ENCODE results near the gene PID1. TPM values are rescaled to one million over a fixed set of nuclear protein-coding genes. Genes with fewer than 3 reads are reported as not detected.

The PID1 gene
- total RNA-seq, 2 donors from 2014 or later = not detected

GRCh38 chr2:229273723-229274338 is 2.7 kb upstream of the PID1 start:
- Mint-ChIP-seq H3K36me3 (no peaks in the 10 kb centered on the region), H3K9me3 (no peaks in the 10 kb centered on the region), H3K4me3 (no peak overlapping the region), H3K27ac (no peak overlapping the region), H3K27me3 (peaks cover 8 to 14% of the 10 kb centered on the region in 2 donors), H3K4me1 (ENCODE audit: low read depth in 2 of 2) (no peaks in the 10 kb centered on the region)
- DNase-seq (ENCODE audit: low spot score) (no peak), ATAC-seq (no peak)

DNA sequence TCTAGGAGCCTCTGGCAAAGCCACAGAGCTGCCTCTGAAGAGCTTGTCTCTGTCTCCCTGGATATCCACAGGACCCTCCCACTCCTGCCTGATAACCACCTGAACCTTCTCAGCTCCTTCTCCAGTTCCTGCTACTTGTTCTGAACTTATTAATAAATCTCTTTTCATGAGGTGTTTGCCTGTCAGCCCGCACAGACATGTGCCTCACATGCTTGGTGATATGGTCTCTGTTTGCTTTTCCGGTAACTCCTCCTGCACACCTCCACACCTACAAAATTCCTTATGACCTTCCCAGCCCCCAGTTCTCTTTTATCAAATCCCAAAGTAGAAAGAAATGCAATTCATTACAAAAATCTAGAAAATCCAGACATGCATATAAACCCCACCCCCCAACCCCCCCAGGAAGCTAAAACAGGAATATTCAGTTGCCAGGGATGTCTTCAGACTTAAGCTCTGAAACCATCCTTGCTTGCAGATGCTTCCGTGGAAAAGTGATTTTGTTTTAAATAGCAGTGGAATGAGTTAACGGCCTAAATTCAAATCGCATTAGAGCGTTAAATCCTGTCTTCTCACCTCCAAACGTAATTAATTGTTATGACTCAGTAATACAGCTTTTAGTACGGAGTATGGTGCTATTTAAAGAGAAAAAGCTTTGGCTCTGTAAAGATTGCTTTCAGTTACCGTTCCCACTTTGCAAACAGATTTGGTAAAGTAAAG is 2.1 kb upstream of the PID1 start:
- Mint-ChIP-seq H3K36me3 (no peaks in the 10 kb centered on the region), H3K4me1 (ENCODE audit: low read depth in 2 of 2) (no peaks in the 10 kb centered on the region), H3K27me3 (peaks cover 11 to 20% of the 10 kb centered on the region in 2 donors), H3K9me3 (no peaks in the 10 kb centered on the region), H3K27ac (no peak overlapping the region), H3K4me3 (no peak overlapping the region)
- DNase-seq (ENCODE audit: low spot score) = no peak
- ATAC-seq = no peak

- Mint-ChIP-seq H3K27me3 (peaks cover 11 to 20% of the 10 kb centered on the region in 2 donors), H3K27ac (no peak overlapping the region), H3K9me3 (no peaks in the 10 kb centered on the region), H3K36me3 (no peaks in the 10 kb centered on the region), H3K4me3 (no peak overlapping the region), H3K4me1 (ENCODE audit: low read depth in 2 of 2) (no peaks in the 10 kb centered on the region)
- ATAC-seq (no peak), DNase-seq (ENCODE audit: low spot score) (no peak)
Observed at GRCh38 chr2:229269941-229270340, 1.1 kb downstream of the PID1 start.

DNA sequence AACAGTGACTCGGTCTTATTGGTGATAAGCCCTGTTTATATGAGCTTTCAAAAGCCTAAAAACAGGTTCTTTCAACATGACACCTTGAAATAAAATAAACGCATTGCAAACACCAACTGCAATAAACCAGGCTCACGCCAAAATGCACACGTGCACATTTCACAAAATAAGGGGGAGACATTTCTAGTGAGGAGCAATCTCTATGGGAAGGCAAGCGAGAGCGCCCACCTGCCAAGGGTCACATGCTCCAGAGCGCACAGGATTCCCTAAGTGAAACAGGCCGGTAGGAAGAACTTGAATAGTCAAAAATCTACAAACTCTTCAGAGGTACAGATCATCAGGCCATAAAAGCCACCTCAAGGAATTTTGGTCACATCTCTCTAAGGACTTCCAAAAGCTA is 1.9 kb downstream of the PID1 start:
- H3K4me3 Mint-ChIP-seq = no peak overlapping the region
- H3K27me3 Mint-ChIP-seq = peaks cover 11 to 20% of the 10 kb centered on the region in 2 donors
- H3K36me3 Mint-ChIP-seq = no peaks in the 10 kb centered on the region
- H3K4me1 Mint-ChIP-seq (ENCODE audit: low read depth in 2 of 2) = no peaks in the 10 kb centered on the region
- no peak overlapping the region for H3K27ac Mint-ChIP-seq
- DNase-seq (ENCODE audit: low spot score) (no peak), ATAC-seq (no peak)
- H3K9me3 Mint-ChIP-seq = peaks cover 2% of the 10 kb centered on the region

DNA sequence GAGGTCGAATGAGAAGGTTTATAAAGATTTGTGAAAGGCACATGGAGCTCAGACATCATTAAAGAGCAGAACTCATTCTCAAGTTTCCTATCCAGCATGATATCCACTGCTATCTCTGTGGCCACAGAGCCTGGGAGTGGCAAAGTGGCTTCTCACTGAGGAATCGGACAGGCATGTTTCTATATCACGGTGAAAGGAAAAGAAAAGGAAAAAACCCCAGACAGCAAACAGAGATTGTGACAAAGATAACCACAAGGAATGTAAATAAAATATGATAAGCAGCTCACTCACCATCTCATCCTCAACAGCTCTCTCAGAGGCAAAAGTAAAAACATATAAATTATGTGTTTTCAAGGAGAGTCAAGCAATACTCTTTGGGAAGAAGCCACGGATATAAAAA is 2.5 kb downstream of the PID1 start:
- DNase-seq (ENCODE audit: low spot score) = no peak
- Mint-ChIP-seq H3K4me1 (ENCODE audit: low read depth in 2 of 2) (no peaks in the 10 kb centered on the region), H3K4me3 (no peak overlapping the region), H3K9me3 (peaks cover 4% of the 10 kb centered on the region), H3K36me3 (no peaks in the 10 kb centered on the region), H3K27ac (no peak overlapping the region), H3K27me3 (peaks cover 11 to 20% of the 10 kb centered on the region in 2 donors)
- no peak for ATAC-seq

GRCh38 chr2:229267080-229267479 is 4.0 kb downstream of the PID1 start:
- H3K4me3 Mint-ChIP-seq = no peak overlapping the region
- H3K27ac Mint-ChIP-seq = no peak overlapping the region
- DNase-seq (ENCODE audit: low spot score) = no peak
- H3K27me3 Mint-ChIP-seq = peaks cover 5 to 16% of the 10 kb centered on the region in 2 donors
- ATAC-seq = no peak
- H3K36me3 Mint-ChIP-seq = no peaks in the 10 kb centered on the region
- H3K4me1 Mint-ChIP-seq (ENCODE audit: low read depth in 2 of 2) = no peaks in the 10 kb centered on the region
- peaks cover 4% of the 10 kb centered on the region for H3K9me3 Mint-ChIP-seq

DNA sequence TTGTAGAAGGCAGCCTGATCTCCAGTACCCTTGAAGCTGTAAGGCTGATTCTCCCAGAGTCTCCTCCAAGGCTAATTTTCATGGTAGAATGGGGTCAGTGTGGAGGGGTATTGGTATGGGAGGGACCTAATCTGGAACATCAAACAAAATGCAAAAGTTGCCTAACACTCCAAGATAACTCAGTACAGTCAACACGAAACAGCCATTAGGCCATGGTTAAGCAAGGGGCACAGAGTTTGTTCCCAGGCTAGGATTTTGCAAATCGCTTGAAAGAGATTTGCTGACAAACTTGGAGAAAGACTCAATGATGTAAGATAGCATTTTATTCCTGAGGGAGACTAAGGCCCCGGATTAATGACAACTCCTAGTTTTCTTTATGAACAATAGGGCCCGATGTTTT is 5.4 kb downstream of the PID1 start:
- Mint-ChIP-seq H3K4me1 (ENCODE audit: low read depth in 2 of 2) (no peaks in the 10 kb centered on the region), H3K9me3 (peaks cover 4% of the 10 kb centered on the region), H3K4me3 (no peak overlapping the region), H3K27me3 (peaks cover 2 to 10% of the 10 kb centered on the region in 2 donors), H3K27ac (no peak overlapping the region), H3K36me3 (no peaks in the 10 kb centered on the region)
- DNase-seq (ENCODE audit: low spot score) = no peak
- ATAC-seq = no peak

- Mint-ChIP-seq H3K9me3 (peaks cover 6% of the 10 kb centered on the region), H3K27ac (no peak overlapping the region)
- ATAC-seq = no peak
Observed at GRCh38 chr2:229261599-229261998, 9.5 kb downstream of the PID1 start.

DNA sequence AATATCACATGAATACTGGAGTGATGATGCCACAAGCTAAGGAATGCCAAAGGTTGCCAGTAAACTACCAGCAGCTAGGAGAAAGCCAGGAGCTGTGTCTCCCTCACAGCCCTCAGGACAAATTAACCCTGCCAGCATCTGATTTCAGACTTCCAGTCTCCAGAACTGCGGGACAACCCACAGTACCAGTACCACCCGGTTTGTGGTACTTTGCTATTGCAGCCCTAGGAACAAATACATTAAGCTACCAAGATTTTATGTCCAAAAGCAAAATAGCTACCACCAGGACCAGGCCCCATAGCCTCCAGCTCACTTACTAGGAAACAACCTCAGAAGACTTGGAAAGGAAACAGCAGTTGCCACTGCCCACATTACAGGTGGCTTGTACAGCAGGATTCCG is 10.0 kb downstream of the PID1 start:
- no peak for DNase-seq (ENCODE audit: low spot score)
- Mint-ChIP-seq H3K27me3 (no peaks in the 10 kb centered on the region), H3K27ac (no peak overlapping the region), H3K9me3 (peaks cover 6% of the 10 kb centered on the region), H3K4me3 (no peak overlapping the region), H3K36me3 (no peaks in the 10 kb centered on the region), H3K4me1 (ENCODE audit: low read depth in 2 of 2) (no peaks in the 10 kb centered on the region)
- ATAC-seq = no peak

More at GRCh38 chr2:229261599-229261998, 9.5 kb downstream of the PID1 start:
- DNase-seq (ENCODE audit: low spot score) = no peak
- H3K4me1 Mint-ChIP-seq (ENCODE audit: low read depth in 2 of 2) = no peaks in the 10 kb centered on the region
- no peaks in the 10 kb centered on the region for H3K36me3 Mint-ChIP-seq
- no peak overlapping the region for H3K4me3 Mint-ChIP-seq
- no peaks in the 10 kb centered on the region for H3K27me3 Mint-ChIP-seq

DNA sequence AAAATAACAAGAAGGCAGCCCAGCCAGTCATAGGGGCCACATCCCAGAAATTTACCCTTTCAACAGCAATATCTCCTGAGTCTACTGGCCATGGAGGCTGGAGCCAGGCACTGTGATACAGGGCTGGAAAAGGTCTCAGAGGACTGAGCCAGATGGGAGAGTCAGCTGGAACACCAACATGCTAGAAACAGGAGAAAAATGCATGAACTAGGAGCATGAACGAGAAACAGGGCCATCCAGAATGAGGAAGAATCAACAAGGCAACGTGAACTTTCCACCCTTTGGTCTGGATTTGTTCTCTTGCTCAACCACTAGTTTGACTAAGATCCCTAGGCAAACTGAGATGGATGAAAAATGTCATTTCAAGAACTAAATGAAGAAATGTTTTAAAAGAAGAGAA is 13.1 kb downstream of the PID1 start:
- Mint-ChIP-seq H3K36me3 (no peaks in the 10 kb centered on the region), H3K27me3 (no peaks in the 10 kb centered on the region), H3K27ac (no peak overlapping the region), H3K4me3 (no peak overlapping the region), H3K9me3 (peaks cover 5% of the 10 kb centered on the region), H3K4me1 (ENCODE audit: low read depth in 2 of 2) (no peaks in the 10 kb centered on the region)
- ATAC-seq = no peak
- DNase-seq (ENCODE audit: low spot score) = no peak

DNA sequence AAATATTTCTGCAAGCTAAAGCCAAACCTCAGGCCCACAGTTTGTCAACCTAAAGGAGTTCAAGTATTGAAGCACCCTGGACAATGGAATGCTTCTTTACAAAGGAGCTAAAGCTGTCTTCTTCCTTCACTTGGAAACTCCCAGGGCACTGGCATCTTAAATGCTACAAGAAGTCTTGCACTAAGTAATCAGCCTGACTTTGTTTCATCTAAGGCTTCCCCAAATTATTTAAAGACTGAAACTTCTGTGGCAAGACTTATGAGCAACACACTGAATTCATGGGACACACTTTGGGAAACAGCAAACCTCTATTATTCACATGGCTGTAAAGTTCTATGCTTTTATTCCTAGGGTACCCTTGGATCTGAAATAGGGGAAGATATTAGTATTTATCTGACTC is 14.7 kb downstream of the PID1 start:
- H3K4me1 Mint-ChIP-seq (ENCODE audit: low read depth in 2 of 2) = no peaks in the 10 kb centered on the region
- no peaks in the 10 kb centered on the region for H3K36me3 Mint-ChIP-seq
- no peak overlapping the region for H3K27ac Mint-ChIP-seq
- no peak overlapping the region for H3K4me3 Mint-ChIP-seq
- ATAC-seq (no peak), DNase-seq (ENCODE audit: low spot score) (no peak)
- no peaks in the 10 kb centered on the region for H3K27me3 Mint-ChIP-seq
- peaks cover 5% of the 10 kb centered on the region for H3K9me3 Mint-ChIP-seq

- Mint-ChIP-seq H3K36me3 (no peaks in the 10 kb centered on the region), H3K4me1 (ENCODE audit: low read depth in 2 of 2) (no peaks in the 10 kb centered on the region), H3K4me3 (no peak overlapping the region), H3K27me3 (no peaks in the 10 kb centered on the region), H3K9me3 (peaks cover 10% of the 10 kb centered on the region), H3K27ac (no peak overlapping the region)
- ATAC-seq (no peak), DNase-seq (ENCODE audit: low spot score) (no peak)
Observed at GRCh38 chr2:229254206-229254605, 16.9 kb downstream of the PID1 start.

GRCh38 chr2:229252996-229253395 is 18.1 kb downstream of the PID1 start:
- no peak for ATAC-seq
- DNase-seq (ENCODE audit: low spot score) = no peak
- no peak overlapping the region for H3K4me3 Mint-ChIP-seq

GRCh38 chr2:229252280-229252679 is 18.8 kb downstream of the PID1 start:
- Mint-ChIP-seq H3K4me1 (ENCODE audit: low read depth in 2 of 2) (no peaks in the 10 kb centered on the region), H3K9me3 (peaks cover 8% of the 10 kb centered on the region), H3K27me3 (no peaks in the 10 kb centered on the region), H3K27ac (no peak overlapping the region), H3K36me3 (no peaks in the 10 kb centered on the region), H3K4me3 (no peak overlapping the region)
- no peak for DNase-seq (ENCODE audit: low spot score)
- ATAC-seq = no peak

More at GRCh38 chr2:229252996-229253395, 18.1 kb downstream of the PID1 start:
- Mint-ChIP-seq H3K27me3 (no peaks in the 10 kb centered on the region), H3K9me3 (peaks cover 10% of the 10 kb centered on the region), H3K4me1 (ENCODE audit: low read depth in 2 of 2) (no peaks in the 10 kb centered on the region), H3K36me3 (no peaks in the 10 kb centered on the region), H3K27ac (no peak overlapping the region)

Data from natural killer cell treated with Interleukin-12 subunit alpha and Interleukin-12 subunit beta and Interleukin-15 and Interleukin-18, amount 100 ng/mL, for 72 hours (primary cell).